ENCODE measurements around the gene BCORL1. TPM values are rescaled to one million over a fixed set of nuclear protein-coding genes. Genes with fewer than 3 reads are reported as not detected.

Gene BCORL1
- total and polyA plus RNA-seq, 2 of the 8 experiments (the other 6 are each of a cell fraction or from before 2014, with no cell fraction given), result 1.4 to 6.2 TPM

- TF ChIP-seq SIRT6 (IDR thresholded peaks at IDR 0.05; ENCODE audit: low read length), result no peak
- TF ChIP-seq POLR2A (IDR thresholded peaks at IDR 0.05; ENCODE audit: control extremely low read depth in 1 of 2, low read depth in 2 of 2, low read length in 2 of 2), result no peak
- TF ChIP-seq FOSL1 (IDR thresholded peaks at IDR 0.05; ENCODE audit: insufficient read depth, low read depth, low read length), result no peak
These were observed 113.0 kb downstream of the BCORL1 start (continued) for GRCh38 chrX:130095249-130096030.
